HG02885 (cell line): Measurements from ENCODE around the gene ANK3.
"Not testable (repeated sequence)": the region's sequence is repeated elsewhere in the genome, so short reads cannot be mapped to it uniquely, and the experiment has no call there.

Source experiments
- ATAC-seq: cut with Tn5 transposase; IDR thresholded peaks from one replicate; pipeline ENCODE4 v1.9.1; 2021; ENCODE audit warnings: mild to moderate bottlenecking; ENCODE audit not compliant: unreplicated experiment, poor library complexity

Gene ANK3

GRCh38 chr10:60073781-60074656, 315.7 kb downstream of the ANK3 start:
- ATAC-seq, result peak; percentile 87

GRCh38 chr10:60073397-60073780, 316.3 kb downstream of the ANK3 start:
- no peak for ATAC-seq

- no peak for ATAC-seq
Observed at GRCh38 chr10:60069311-60069710, 320.4 kb downstream of the ANK3 start.

- ATAC-seq, result no peak
Observed at GRCh38 chr10:60050366-60050765, 339.3 kb downstream of the ANK3 start.

- no peak for ATAC-seq
Observed at GRCh38 chr10:60048091-60048501, 341.6 kb downstream of the ANK3 start.

DNA sequence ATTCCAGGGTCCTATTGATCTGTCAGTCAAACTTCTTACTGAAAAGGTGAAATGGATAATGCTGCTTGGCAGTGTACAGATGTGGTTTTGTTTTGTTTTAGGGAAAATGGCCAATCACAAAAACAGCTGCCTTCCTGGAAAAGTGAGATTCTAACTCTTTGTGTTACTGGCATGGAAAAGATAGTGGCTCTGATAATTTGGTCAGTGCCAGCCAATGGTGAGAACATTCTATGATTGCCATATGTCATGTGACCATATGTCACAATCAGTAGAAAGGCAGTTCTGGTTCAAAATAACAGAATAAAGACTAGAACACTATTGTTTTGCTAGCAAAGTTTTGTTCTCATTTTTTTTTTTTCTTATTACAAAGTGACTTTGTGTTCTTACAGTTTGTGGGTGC, 344.1 kb downstream of the ANK3 start:
- no peak for ATAC-seq

DNA sequence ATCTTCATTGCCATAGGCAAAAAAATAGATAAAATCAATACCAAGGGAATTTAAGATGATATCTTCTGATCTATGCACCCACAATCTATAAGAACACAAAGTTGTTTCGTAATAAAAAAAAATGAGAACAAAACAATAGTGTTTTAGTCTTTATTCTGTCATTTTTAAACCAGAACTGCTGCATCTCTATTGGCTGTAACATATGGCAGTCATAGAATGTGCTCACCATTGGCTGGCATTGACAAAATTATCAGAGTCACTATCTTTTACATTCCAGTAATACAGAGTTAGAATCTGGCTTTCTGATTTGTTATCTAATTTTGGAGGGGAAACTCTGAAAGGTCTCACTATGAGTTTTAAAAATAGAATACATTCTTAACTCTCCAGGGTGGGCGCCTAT, 344.7 kb downstream of the ANK3 start:
- no peak for ATAC-seq

DNA sequence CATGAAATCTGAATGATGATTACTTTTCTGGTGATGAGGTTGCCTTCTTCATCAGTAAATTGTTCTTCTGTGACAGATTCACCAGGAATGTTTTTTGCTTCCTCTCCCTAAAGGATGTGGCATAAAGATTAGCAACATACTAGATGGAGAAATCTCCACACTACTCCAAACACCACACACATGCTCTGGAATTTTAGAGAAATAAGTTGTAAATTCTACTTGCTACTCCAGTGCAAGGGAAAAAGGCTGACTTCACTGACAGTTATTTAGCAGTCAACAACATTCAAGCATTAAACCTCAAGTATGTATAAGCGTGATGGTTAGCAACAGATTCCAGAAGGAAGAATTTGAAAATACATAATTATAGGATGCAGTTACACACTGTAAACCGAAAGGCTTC, 345.4 kb downstream of the ANK3 start:
- ATAC-seq, result no peak

- no peak for ATAC-seq
Observed at GRCh38 chr10:60043561-60044241, 346.0 kb downstream of the ANK3 start.

DNA sequence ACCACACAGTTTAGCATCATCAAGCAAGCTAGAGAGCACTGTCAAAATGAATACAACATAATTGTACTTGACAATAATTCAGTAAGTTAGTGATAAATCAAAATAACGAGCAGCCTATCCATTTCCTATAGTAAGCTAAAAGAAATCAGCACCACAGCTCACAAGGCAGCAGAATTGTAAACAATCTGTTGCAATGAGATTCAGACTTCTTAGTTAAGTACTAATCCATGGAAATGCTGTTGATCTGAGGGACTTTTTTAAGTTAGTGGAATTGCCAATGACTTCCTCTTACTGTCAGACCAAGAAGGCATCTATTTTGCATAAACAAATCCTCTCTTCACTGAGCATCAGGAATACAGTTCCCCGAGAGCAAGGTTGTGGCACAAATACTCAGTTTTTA, 346.8 kb downstream of the ANK3 start:
- ATAC-seq, result no peak

DNA sequence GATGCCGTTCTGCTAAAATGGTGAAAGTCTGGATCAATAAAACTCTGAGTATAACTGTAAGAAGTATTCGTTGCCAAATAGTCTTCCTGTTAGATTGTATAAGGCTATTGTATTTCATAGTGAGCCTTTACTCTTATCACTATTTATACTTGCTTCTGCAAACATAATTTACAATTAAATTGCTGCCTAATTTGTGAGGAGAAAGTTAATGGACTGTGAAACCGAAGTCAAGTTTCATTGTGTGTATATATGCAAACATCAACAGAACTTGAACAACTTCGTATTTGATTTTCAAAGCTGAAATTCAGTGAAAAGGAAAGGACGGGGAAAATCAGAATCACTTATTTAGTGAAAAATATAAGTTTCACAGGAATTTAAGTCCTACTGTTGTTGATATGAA, 347.4 kb downstream of the ANK3 start:
- no peak for ATAC-seq

DNA sequence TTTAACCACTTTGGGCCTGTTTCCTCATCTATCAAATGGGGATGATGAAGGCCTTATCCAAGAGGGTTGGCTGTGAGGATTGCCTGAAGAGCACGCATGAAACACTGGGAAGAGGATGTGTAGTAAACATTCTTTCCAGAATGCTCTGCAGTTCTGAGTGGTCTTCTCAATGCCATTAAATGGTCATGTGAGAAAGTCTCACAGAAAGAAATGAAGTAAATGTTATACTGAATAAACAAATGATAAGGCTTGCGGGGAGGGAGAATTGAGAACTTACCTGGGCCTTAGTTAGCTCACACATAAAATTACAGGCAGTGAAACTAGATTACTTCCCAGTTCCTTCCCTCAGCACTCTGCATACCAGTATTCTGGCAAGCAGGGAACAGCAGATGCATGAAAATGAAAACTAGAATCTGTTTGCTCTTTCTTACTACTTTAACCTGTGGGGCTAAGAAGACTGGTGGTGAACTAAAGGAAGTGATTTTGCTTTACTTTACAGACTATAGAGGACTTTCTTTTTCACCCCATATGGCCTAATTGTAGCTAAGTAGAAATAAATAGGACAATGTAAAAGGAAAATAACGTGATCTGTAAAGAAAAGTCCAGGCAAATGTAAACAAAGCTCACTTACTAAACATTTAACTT, 348.1 kb downstream of the ANK3 start:
- no peak for ATAC-seq

- ATAC-seq, result no peak
Observed at GRCh38 chr10:60040014-60040662, 349.5 kb downstream of the ANK3 start.

GRCh38 chr10:60035984-60036383, 353.7 kb downstream of the ANK3 start:
- ATAC-seq, result peak; percentile 44

- ATAC-seq, result not testable (repeated sequence)
Observed at GRCh38 chr10:60035375-60035774, 354.3 kb downstream of the ANK3 start.

GRCh38 chr10:60032723-60033122, 357.0 kb downstream of the ANK3 start:
- ATAC-seq, result peak; percentile 58

- peak; percentile 65 for ATAC-seq
Observed at GRCh38 chr10:60031664-60032063, 358.0 kb downstream of the ANK3 start.

DNA sequence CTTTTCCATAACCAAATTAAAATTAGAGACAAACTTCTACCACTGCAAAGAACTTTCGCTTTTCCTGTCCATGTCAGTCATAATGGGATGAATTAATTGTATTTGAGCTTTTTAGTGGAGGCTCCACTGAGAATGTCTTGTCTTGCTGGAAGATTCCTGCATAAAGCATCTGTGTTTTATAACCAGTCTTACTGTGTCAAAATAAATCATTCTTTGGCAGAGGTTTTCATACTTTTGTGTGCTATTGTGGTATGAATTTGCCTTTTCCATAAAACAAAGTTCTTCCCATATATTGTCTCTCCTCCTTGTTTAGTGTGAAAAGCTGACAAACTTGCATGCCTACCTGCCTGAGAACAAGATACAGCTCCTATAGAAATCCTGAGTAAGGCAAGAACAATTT, 358.5 kb downstream of the ANK3 start:
- no peak for ATAC-seq

DNA sequence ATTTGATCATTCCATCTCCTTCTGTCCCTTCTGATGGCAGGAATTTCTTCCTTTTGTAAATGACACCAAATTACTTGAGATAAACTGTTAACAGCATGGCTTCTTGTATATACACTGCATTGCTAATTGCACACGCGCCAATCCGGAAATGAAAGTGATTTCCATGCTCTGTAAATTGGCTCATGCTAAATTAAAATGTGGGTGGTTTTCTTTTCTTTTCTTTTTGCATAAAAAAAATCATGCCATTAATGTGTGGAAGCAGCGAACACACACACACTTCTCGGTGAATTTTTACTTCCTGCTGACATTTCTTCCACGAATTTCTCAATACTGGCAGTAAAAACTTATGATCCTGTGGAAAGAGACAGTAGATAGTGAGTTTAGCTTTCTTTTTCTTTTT, 360.2 kb downstream of the ANK3 start:
- ATAC-seq, result no peak

DNA sequence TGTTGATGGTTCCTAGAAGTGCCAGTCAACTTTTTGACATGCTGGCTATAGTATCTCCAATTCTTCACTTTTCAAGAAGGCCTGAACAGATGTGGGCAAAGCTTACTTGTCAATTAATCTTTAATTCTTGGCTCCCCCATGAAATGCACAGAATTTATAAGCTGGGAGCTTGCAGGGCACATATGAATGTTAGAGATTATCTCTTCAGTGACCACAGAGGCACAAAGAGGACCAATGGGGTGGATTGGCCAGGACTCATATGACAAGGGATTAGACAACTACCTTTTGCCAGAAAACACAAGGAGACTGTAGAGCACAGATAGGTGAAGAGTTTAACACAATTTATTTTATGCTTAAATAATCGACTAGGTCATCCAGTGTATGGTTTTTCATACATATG, 361.6 kb downstream of the ANK3 start:
- no peak for ATAC-seq

DNA sequence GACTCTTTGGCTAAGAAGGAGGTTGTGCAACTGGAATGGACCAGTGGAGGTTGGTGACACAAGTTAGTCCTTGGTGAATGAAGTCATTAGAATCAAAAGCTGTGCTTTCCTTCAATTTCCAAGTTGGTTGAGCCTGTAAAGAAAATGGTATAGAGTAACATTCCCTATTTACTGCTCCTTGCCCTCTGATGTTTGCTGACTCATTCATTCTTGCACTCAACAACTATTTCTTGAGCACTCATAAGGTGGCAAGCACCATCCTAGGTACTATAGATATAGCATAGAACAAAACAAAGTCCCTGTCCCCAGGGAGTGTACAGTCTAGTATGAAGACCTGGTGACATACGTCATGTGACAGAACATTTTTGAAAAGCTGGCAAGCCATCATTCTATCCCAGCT, 364.4 kb downstream of the ANK3 start:
- no peak for ATAC-seq
